Measurements from ENCODE around the gene AKAP3.

GRCh38 chr12:4591180-4591687 lies 57.6 kb downstream of the AKAP3 start:
- TF ChIP-seq CTCF (IDR thresholded peaks at IDR 0.05; ENCODE audit: low read depth, low read length, missing input control): no peak
- no peak for TF ChIP-seq RAD21 (IDR thresholded peaks at IDR 0.05)
- no peak for TF ChIP-seq EGR1 (IDR thresholded peaks at IDR 0.05; ENCODE audit: low read depth in 2 of 2)
- no peak for TF ChIP-seq TAF1 (conservative IDR thresholded peaks at IDR 0.05)
- TF ChIP-seq REST (IDR thresholded peaks at IDR 0.05): no peak
- no peak for TF ChIP-seq YY1 (IDR thresholded peaks at IDR 0.05)
- TF ChIP-seq GABPA (IDR thresholded peaks at IDR 0.05 in 1 of 2, conservative IDR thresholded peaks at IDR 0.05 in 1 of 2): no peak
- TF ChIP-seq JUND (IDR thresholded peaks at IDR 0.05): no peak
- TF ChIP-seq ATF3 (IDR thresholded peaks at IDR 0.05): no peak
- no peak for TF ChIP-seq MAX (IDR thresholded peaks at IDR 0.05)

Data from liver (tissue), 3 donors.